SIG-M5 treated with dmso at 0.1 percent for 504 hours (cell line): ENCODE data around the gene BORA.
"Not testable (repeated sequence)": the region's sequence is repeated elsewhere in the genome, so short reads cannot be mapped to it uniquely, and the experiment has no call there.

Source experiments
- DNase-seq: peaks from one replicate; lab custom pipeline; 2025; ENCODE audit not compliant: unreplicated experiment; lab: John Stamatoyannopoulos, UW

Gene BORA

DNA sequence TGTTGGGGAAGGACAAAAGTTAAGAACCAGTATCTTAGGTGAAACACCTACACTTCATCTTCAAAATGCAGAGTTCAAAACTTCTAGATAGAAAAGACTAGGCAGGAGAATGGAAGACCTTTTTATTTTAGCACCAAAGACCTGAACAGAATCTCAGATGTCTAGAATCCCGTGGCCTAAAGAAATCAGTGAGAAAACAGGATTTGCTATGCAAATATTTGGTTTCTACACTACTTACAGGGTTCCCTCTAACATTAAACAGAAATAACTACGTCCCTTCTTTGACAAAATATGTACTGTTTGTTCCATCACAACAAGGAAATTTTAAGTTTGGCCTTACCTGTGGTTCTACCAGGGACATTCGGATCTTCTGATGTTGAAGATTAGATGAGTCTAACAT, 32.5 kb downstream of the BORA start:
- no peak for DNase-seq

DNA sequence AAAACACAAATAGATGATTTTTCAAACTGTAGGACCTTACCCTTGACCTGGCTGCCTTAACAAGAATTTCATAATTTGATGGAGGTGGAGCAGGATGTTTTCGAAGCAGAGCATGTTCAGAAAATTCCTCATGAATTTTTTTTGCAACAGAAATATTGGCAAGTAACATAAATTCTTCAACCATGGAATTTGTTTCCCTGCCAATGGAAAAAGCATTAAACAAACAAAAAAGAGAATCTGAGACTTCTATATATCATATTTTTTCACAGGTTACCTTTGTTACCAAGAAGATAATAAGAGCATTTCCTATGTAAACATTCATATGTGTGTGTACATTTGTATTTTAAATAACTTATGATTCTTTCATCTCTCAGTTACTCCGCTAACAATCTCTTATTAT, 35.7 kb downstream of the BORA start:
- DNase-seq, result no peak

DNA sequence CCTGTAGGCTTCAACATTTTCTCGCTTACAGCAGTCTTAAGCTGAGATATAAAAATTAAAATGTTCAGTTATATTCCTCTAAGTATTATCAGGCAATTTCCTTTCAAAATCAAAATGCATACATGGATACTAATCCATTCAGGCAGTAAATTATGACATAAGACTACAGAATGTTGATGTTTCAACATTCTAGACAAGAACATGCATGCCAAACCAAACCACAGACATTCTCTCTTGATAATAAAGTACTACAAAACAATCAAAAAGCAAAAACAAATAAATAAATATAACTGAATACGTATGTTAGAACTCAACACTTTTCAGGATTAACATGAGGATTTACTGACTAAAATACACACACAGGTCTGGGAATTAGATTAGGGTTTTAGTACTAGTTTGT, 46.3 kb downstream of the BORA start:
- DNase-seq, result no peak

DNA sequence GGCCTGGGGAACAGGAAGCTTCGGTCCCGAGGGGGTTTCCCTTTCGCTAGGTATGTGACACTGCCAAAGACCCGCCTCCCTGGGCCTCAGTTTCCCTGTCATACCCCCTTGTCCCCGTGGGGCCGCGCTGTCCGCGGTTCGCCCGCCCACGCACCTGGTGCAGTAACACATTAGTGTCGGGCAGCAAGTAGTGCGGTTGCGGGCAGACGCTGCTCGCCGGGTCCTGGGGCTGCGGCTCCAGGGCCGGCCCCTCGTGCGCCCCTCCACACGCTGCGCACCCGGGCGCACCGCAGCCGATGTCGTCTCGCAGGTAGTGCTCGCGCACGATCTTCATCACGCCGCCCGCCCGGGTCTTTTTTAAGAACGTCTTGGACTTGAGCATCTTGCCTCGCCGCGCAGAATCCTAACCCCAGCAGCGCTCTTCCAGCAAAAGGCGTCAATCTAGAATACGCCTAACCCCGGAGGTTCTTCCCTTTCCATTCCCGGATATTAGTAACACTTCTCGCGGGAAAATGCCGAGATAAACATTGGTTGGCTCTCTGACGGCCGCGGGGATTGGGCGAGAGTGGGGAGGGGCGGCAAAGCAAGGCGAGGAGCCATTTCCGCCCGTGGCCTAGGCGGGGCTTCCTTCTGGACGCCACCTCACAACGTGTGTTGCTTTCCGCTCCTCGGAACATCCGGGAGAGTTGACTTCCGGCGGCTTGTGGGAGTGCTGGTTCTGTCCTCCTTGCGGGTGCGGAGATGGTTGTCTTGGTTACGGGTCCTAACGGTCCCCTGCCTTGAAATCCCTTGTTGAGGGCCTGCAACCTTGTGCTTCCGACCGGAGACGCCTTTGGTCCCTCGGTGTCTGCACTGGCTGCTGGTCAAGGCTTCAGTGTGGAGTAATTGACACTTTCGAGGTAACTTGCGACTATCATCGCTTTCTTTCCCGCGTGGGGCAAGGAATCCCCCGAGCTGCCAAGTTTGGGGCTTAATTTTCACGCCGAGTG, 54.0 kb downstream of the BORA start, which contains the start of the genes DIS3 and PIBF1:
DIS3 (minus strand) TSS at position 450 of the 989 bp plus-strand sequence; CDS start at position 382, 68 bp downstream.
PIBF1 (plus strand) TSS at position 683 of the 989 bp plus-strand sequence. CDS start 1,337 bp downstream, outside the sequence.
- DNase-seq, result peak; percentile 98

DNA sequence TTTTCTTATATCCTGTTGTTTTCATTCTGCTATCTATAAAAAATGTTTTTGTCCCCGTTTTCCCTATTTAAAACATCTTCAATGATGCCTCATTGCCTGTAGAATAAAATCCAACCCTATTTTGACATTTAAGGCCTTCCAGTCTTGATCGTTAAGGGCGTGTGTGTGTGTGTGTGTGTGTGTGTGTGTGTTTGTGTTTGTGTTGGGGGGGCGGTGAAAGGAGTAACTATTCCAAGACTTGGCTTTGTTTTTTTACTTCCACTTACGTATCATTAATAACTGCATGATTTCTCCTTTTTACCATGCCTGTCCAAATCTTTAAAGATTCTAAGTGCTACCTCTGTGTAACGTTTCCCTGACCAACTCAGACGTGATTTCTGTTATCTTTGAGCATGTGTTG, 55.0 kb downstream of the BORA start:
- no peak for DNase-seq

DNA sequence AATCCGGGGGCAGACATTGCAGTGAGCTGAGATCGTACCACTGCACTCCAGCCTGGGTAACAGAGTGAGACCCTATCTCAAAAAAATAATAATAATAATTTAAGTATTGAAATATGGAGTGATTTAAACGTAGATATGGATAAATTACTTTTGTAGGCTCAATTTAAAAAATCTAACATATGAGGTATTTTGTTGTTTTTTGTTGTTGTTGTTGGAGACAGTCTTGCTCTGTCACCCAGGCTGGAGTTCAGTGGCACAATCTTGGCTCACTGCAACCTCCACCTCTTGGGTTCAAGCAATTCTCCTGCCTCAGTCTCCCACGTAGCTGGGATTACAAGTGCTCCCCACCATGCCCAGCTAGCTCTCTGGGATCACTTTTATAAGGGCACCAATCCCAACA, 57.0 kb downstream of the BORA start:
- not testable (repeated sequence) for DNase-seq

DNA sequence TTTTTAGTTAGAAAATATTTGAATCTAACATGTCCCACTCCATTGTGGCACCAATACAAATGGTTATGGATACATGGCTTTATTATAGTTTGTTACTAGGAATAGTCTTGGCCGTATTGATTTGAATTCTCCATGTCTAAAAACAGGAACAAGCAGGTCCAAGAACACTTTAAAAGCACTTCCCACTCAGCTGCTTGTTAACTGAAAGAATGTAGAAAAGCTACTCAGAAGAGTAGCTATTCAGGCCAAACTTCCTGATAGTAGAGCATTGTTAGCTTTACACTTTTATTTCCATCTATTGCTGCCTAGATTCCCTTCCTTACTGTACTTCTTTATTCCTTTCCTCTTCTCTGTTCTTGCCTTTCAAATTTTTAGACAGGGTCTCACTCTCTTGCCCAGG, 61.1 kb downstream of the BORA start:
- DNase-seq, result peak; percentile 24

DNA sequence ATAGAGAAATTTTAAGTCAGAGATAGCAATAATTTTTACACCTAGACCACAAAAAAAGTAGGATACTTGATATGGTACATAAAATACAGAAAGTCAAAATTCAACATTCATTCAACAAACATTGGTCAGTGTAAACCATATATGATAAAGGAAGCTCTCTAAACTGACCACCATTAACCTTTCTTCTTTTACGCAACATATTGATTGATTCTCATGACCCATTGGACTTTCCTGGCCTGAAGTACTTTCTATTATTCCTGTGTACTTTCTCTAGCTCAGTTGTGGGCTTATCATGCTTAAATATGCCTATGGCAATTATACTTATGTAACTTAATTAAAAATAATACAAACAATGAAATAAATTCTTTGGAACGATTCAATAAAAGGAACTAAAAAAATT, 64.9 kb downstream of the BORA start:
- no peak for DNase-seq

DNA sequence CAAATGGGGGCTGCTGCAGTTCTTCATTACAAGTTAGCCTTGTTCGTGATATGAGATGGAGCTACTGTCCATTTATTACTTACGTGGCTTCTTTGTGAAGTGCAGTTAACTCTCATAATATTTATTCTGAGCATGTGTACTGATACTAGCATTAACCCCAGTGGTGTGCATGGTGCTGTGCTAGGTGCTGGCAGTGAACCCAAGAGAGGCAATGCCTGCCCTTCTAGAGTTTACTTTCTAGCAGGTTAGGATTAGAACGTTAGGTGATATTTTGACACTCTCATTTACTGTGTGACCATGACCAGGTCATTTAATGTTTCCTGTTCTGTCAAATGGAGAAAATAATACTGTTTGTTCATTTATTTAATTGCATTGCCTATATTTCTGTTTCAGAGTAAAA, 71.1 kb downstream of the BORA start:
- DNase-seq, result no peak

DNA sequence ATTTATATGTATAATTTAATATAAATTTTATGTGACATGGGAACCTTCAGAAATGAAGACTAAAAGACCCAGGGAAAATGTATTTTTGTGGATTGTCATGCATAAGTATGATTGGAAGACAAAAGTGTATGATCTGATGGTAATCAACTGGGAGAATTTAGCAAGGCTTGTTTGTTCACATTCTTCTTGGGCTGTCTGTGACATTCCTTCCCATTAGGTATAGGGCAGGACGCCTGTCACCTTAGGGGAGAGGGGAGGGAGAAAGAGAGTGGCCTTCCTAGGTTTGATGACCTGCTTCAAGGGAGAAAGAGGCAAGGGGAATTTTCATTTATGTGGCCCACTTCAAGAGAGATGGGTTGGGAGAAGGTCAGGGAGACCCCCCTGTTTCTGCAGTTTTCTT, 76.6 kb downstream of the BORA start:
- DNase-seq, result no peak
